T47D (cell line): Measurements from ENCODE around the gene PHTF2.
A peak's percentile ranks its signal among the peaks of the same experiment; 100 is the strongest.
"Not testable (repeated sequence)": the region's sequence is repeated elsewhere in the genome, so short reads cannot be mapped to it uniquely, and the experiment has no call there.

Experiments
- DNase-seq, 2 experiments: peaks; one replicate each; pipeline versions ENCODE4 v3.0.0 to v3.0.0-alpha.2; 2011 to 2012; ENCODE audit warnings: low read depth in 1 of 2, low spot score in 1 of 2
- JUND ChIP-seq: IDR thresholded peaks from 2 replicates; pipeline ENCODE4 v1.6.1; 2012; ENCODE audit warnings: low read depth
- in situ Hi-C: cut with HindIII; loops from 2 replicates; pipeline ENCODE4 v1.10.0; 2016; ENCODE audit warnings: low sequenced_read_pairs, low pct_unique_long_range_greater_than_20kb

The PHTF2 gene

DNA sequence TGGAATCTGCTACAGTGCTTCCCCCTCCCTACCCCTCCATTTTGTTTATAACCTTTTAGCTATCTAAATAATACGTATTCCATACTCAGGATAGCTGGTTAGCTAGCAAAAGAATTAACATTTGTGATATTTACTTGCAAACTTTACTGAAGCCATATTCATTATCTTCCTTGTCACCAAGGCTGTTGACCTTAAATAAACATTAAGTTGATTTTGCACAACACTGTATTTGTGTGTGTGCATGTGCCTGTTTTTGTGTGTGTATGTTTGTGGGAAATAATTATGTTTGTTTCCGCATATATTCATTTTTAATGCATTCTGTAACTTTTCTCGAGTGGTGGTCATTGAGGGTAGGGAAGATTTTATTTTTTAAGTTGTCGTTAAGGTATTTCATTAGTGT, 16.2 kb upstream of the PHTF2 start:
- TF ChIP-seq JUND, result no peak
- DNase-seq, result no peak
- in situ Hi-C loops, result no loop called here

DNA sequence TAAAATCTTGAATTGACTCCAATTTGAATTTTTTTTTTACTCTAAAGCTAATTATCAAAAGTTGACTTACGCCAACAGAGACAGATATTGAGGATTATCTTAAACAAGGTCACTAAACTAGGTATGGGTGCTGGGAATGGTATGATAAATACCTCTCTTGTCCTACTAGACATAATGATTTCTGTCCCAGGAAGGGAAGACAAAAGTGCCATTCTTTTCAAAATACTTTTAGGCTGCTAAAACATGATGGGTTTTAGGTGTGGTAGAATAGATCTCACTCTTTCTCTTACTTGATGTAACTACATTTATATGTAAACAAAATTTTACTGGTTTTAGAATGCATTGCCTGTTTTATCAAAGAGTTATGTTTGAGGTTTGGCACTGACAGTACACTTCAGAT, 15.5 kb upstream of the PHTF2 start:
- in situ Hi-C loops, result no loop called here
- TF ChIP-seq JUND, result no peak
- no peak for DNase-seq

DNA sequence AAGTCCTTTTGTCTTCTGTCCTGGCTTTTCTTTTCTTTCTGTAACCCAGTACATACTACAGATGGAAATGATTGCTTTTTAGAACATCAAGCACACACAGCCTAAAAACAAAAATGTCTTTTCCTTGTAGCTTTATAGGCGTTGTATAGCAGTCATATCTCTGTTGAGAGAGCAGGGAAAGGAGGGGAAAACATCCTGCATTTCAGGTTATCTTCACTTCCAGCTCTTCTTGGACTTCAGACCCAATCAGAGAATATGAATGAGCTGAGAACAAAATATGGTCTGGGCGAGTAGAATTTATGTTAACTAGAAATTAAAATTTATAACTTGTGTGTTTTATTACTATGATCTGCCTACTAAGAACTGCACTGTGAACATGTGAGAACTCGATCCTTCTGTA, 15.0 kb upstream of the PHTF2 start:
- TF ChIP-seq JUND, result no peak
- in situ Hi-C loops, result no loop called here
- DNase-seq, result no peak

- in situ Hi-C loops, result not testable (repeated sequence)
Measured at GRCh38 chr7:77784426-77784825, 14.1 kb upstream of the PHTF2 start.

GRCh38 chr7:77786018-77786417, 12.6 kb upstream of the PHTF2 start:
- TF ChIP-seq JUND, result no peak

More at GRCh38 chr7:77784426-77784825, 14.1 kb upstream of the PHTF2 start:
- DNase-seq, result not testable (repeated sequence)

DNA sequence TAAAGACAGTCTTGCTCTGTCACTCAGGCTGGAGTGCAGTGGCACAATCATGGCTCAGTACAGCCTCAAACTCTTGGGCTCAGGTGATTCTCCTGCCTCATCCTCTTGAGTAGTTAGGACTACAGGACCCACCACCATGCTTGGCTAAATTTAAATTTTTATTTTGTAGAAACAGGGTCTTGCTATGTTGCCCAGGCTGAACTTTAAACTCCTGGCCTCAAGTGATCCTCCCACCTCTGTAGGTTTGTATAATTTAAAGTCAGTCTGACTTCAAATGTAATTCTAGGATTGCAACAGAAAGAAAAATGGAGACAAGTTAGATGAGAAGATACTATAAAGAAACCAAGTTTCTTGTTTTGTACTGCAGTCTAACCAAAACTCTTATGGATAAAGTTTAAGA, 11.8 kb upstream of the PHTF2 start:
- DNase-seq, result no peak
- in situ Hi-C loops, result no loop called here
- TF ChIP-seq JUND, result no peak

More at GRCh38 chr7:77786018-77786417, 12.6 kb upstream of the PHTF2 start:
- DNase-seq, result no peak
- in situ Hi-C loops, result no loop called here

DNA sequence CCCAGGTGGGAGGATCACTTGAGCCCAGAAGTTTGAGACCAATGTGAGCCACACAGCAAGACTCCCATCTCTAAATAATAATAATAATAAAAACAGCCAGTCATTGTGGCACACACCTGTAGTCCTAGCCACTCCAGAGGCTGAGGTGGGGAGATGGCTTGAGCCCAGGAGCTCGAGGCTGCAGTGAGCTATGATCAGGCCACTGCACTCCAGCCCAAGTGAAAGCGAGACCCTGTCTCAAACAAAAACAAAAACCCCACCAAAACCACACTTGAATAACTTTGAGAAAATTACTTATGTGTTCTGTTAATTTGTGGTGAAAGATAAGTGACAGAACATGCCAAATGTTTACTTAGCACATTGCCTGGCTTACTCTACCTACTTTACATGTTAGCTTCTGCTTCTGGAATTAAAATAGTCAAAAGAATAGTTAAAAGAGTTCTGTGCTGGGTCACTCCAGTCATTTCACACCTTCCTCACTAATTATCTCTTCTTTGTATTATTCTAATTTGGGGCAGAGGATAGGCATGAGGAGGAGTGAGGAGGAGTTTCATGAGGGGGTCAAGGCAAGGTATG, 10.2 kb upstream of the PHTF2 start:
- no peak for DNase-seq
- TF ChIP-seq JUND, result no peak
- in situ Hi-C loops, result no loop called here

DNA sequence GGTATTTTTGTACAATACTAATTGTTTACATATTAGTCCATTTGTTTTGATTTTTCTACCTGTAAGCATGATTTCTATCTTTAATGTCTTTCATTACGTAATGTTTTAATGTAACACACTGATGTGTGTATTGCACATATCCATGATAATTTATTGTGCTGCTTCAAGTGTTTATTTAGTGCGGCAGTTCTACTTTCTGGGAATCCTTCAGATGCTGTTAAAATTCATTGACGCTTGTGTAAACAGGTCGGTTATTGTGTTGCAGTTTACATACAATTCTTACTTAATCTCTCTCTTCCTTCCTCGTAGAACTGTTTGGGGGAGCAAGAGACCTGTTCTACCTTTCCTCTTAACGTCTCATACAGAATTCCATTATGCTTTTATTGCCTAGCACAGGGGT, 7.2 kb upstream of the PHTF2 start:
- peak in 1 of 2 experiments; percentile 53 for DNase-seq
- no peak for TF ChIP-seq JUND
- in situ Hi-C loops, result no loop called here

GRCh38 chr7:77791956-77792355, 6.6 kb upstream of the PHTF2 start:
- TF ChIP-seq JUND, result no peak
- in situ Hi-C loops, result no loop called here
- no peak for DNase-seq

DNA sequence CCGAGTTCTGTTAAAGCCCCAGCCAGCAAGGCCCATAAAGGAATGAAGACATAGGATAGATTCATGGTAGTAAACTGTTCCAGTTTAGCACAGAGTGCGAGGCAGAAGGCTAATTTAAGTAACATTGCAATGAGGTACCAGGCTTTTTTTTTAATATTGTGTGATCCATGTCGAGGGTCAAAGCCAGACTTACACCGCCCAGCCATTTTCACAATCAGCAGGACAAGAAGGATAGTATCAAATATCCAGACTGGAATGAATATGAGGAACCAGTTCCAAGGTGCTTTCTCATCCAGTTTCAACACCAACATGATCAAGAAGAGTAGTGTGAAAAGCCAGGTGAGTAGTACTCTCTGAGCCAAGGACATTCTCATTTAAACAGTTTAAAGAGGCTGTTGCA, 4.6 kb upstream of the PHTF2 start:
- DNase-seq, result no peak
- in situ Hi-C loops, result no loop called here
- no peak for TF ChIP-seq JUND

DNA sequence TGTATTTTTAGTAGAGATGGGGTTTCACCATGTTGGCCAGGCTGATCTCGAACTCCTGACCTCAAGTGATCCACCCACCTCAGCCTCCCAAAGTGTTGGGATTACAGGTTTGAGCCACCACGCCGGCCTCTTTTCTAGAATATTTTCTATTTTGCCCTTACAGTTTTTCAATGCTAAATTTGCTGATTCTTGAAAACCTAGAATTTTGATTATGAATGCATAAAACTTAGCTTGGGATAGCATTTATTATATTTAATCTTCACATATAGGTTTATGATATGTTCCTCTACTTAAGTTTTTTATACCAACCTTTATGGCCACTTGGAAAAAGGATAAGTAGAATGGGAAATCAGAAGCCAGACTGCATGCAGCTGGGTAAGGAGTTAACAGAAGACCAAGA, 2.5 kb upstream of the PHTF2 start:
- in situ Hi-C loops, result no loop called here
- TF ChIP-seq JUND, result no peak
- DNase-seq, result no peak

DNA sequence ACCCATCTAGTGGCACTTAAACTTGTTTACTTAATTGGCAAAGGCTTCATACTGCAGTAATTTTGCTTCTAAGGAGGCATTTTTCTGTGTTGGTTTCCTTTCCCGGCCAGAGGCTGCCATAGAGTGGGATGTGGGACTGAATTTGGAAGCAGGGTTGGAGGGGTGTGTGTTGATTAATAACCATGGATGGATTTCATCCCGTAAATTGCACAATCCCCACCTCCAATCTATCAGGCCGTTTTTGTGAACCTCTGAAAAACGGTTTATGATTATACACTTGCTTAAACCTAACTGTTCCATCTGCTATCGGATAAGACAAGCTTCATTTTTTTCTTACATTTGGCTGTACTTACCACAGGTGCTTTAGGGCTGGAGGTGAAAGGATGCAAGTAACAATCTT, 1.6 kb upstream of the PHTF2 start:
- no peak for TF ChIP-seq JUND
- in situ Hi-C loops, result no loop called here
- DNase-seq, result no peak

GRCh38 chr7:77797734-77798393, 709 bp upstream of the PHTF2 start:
- no peak for DNase-seq
- in situ Hi-C loops, result no loop called here
- TF ChIP-seq JUND, result no peak
